Skeletal muscle satellite cell (primary cell): ENCODE data around the gene UBE2V1.
A peak's percentile ranks its signal among the peaks of the same experiment; 100 is the strongest.
"Not testable (repeated sequence)": the region's sequence is repeated elsewhere in the genome, so short reads cannot be mapped to it uniquely, and the experiment has no call there.

Experiments used
- H3K27me3 ChIP-seq: 2 replicates; pipeline ENCODE4 v1.7.0; 2013; ENCODE audit warnings: low read length; ENCODE audit not compliant: control insufficient read depth, insufficient read depth
- H3K36me3 ChIP-seq: 2 replicates; pipeline ENCODE4 v1.7.0; 2013; ENCODE audit warnings: mild to moderate bottlenecking, control low read depth, low read length; ENCODE audit not compliant: insufficient read depth
- H3K4me1 ChIP-seq: 2 replicates; pipeline ENCODE4 v1.7.0; 2013; ENCODE audit warnings: low read length; ENCODE audit not compliant: control insufficient read depth, insufficient read depth
- H3K4me2 ChIP-seq: 2 replicates; pipeline ENCODE4 v1.7.0; 2013; ENCODE audit warnings: mild to moderate bottlenecking, low read length
- H3K4me3 ChIP-seq: 2 replicates; pipeline ENCODE4 v1.7.0; 2013; ENCODE audit warnings: low read length
- H3K9ac ChIP-seq: 2 replicates; pipeline ENCODE4 v1.7.0; 2013; ENCODE audit warnings: mild to moderate bottlenecking, low read depth, low read length, moderate library complexity
- H3K9me3 ChIP-seq: replicated peaks from 2 replicates; pipeline ENCODE4 v1.7.0; 2013; ENCODE audit warnings: mild to moderate bottlenecking, control low read depth, low read length

Gene UBE2V1

DNA sequence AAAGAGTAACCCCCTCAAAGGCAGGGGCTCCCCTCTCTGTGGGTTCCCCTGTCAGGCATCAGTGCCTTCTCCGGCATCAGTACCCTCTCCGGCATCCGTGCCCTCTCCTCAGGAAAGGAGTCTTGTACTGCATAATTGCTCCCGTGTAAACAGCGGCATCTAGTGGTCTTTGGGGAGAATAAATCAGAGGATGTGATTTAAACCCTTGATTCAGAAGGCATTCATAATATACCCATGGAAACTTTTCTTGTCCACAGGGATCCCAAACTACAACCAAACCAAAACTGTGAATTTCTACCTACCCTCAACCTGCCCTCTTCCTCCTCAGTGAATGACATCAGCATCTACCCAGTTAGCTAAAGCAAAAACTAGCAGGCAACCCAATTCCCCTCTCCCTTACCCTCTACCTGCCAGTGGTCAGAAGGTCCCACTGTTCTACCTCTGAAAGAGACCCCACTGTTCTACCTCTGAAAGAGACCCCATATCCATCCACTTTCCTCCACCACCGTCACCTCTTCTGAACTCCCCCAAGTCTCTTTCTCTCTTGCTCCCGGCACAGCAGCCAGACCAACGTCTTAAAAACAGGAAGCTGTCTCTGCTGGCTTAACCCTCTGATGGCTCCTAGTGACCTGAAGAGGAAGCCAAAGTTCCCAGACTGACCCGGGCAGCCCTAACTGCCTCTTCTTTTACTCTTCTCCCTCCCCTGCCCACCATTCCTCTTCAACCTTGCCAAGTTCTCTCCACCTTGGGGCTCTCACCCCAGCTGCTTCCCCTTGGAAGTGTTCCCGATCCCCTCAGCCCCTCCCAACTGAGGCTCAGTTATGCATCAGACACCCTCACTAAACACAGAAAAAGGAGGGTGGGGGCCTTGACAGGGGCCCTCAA is 27.2 kb downstream of the UBE2V1 start:
- Histone ChIP-seq H3K4me1 (peaks cover 20% of the 10 kb centered on the region), H3K9ac (peak overlapping the region; percentile 43), H3K36me3 (peaks cover 49% of the 10 kb centered on the region), H3K4me2 (peak overlapping the region; percentile 71), H3K27me3 (no peaks in the 10 kb centered on the region), H3K4me3 (peak overlapping the region; percentile 23), H3K9me3 (no peaks in the 10 kb centered on the region)

GRCh38 chr20:50085146-50085480 is 27.8 kb downstream of the UBE2V1 start:
- H3K4me2 ChIP-seq = no peak overlapping the region
- no peaks in the 10 kb centered on the region for H3K27me3 ChIP-seq
- no peak overlapping the region for H3K9ac ChIP-seq
- H3K36me3 ChIP-seq = peaks cover 52% of the 10 kb centered on the region
- no peaks in the 10 kb centered on the region for H3K9me3 ChIP-seq
- H3K4me1 ChIP-seq = peaks cover 20% of the 10 kb centered on the region
- no peak overlapping the region for H3K4me3 ChIP-seq

DNA sequence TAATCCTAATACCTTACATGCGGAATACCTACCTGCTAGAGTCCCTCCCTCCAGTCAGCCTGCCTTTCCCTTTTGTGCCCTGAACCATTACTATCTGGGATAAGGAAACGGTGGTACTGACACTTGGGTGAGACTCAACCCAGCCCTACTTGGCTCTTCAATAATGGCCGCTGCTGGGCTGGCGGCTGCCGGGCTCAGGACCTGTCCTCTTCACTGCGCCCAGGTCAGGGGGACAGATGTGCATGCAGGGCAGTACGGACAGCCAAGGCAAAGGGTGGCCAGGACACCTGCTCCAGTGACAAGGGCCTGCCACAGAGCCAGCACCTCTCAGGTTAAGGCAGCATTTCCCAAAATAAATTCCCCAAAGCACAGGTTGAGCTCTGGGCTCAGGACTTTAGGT is 29.9 kb downstream of the UBE2V1 start:
- Histone ChIP-seq H3K36me3 (peaks cover 38% of the 10 kb centered on the region), H3K9ac (no peak overlapping the region), H3K9me3 (no peaks in the 10 kb centered on the region), H3K4me3 (no peak overlapping the region), H3K27me3 (no peaks in the 10 kb centered on the region), H3K4me2 (no peak overlapping the region), H3K4me1 (peaks cover 20% of the 10 kb centered on the region)

DNA sequence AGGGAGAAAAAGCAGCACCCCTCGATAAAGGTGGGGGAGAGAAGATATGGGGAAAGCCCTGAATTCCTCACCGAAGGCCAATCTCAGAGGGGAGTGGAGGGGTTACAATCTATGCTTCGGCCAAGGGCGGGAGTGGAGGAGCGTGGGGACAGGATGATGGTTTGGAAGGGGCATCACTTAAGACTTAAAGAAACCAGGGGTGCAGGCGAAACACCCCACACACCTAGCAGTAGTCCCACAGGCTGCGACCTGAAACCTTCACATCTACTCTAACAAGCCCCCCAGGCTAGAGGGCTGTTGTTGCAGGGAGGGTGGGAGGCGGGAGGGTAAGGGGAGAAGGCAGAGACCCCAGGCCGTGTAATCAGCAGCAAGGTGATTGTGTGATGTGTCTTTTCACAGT is 30.9 kb downstream of the UBE2V1 start:
- not testable (repeated sequence) for H3K9me3 ChIP-seq, H3K9ac ChIP-seq, H3K4me3 ChIP-seq, H3K4me2 ChIP-seq, H3K27me3 ChIP-seq
- Histone ChIP-seq H3K4me1 (peaks cover 16% of the 10 kb centered on the region), H3K36me3 (peaks cover 33% of the 10 kb centered on the region)

- no peaks in the 10 kb centered on the region for H3K27me3 ChIP-seq
- no peak overlapping the region for H3K4me3 ChIP-seq
- no peaks in the 10 kb centered on the region for H3K9me3 ChIP-seq
- no peak overlapping the region for H3K4me2 ChIP-seq
- H3K4me1 ChIP-seq = peaks cover 2% of the 10 kb centered on the region
- H3K9ac ChIP-seq = no peak overlapping the region
- peaks cover 24% of the 10 kb centered on the region for H3K36me3 ChIP-seq
Measured at GRCh38 chr20:50077818-50078601, 34.9 kb downstream of the UBE2V1 start.

GRCh38 chr20:50073500-50073899 is 39.5 kb downstream of the UBE2V1 start:
- H3K4me1 ChIP-seq = peaks cover 2% of the 10 kb centered on the region
- H3K36me3 ChIP-seq = no peaks in the 10 kb centered on the region
- no peak overlapping the region for H3K4me2 ChIP-seq
- no peaks in the 10 kb centered on the region for H3K27me3 ChIP-seq
- H3K9ac ChIP-seq = no peak overlapping the region
- H3K4me3 ChIP-seq = no peak overlapping the region
- no peaks in the 10 kb centered on the region for H3K9me3 ChIP-seq

GRCh38 chr20:50071039-50071888 is 41.7 kb downstream of the UBE2V1 start:
- Histone ChIP-seq H3K36me3 (no peaks in the 10 kb centered on the region), H3K27me3 (no peaks in the 10 kb centered on the region), H3K9me3 (no peaks in the 10 kb centered on the region), H3K4me3 (peak overlapping the region; percentile 68), H3K9ac (peak overlapping the region; percentile 73), H3K4me2 (peak overlapping the region; percentile 85), H3K4me1 (peaks cover 2% of the 10 kb centered on the region)

- Histone ChIP-seq H3K4me3 (no peak overlapping the region), H3K9ac (no peak overlapping the region), H3K4me2 (no peak overlapping the region), H3K36me3 (no peaks in the 10 kb centered on the region), H3K4me1 (no peaks in the 10 kb centered on the region), H3K27me3 (no peaks in the 10 kb centered on the region), H3K9me3 (no peaks in the 10 kb centered on the region)
Measured at GRCh38 chr20:50070361-50070760, 42.6 kb downstream of the UBE2V1 start.

GRCh38 chr20:50068041-50068651 is 44.8 kb downstream of the UBE2V1 start:
- Histone ChIP-seq H3K4me1 (no peaks in the 10 kb centered on the region), H3K9me3 (no peaks in the 10 kb centered on the region), H3K4me3 (no peak overlapping the region), H3K36me3 (no peaks in the 10 kb centered on the region), H3K4me2 (no peak overlapping the region), H3K9ac (no peak overlapping the region), H3K27me3 (no peaks in the 10 kb centered on the region)

GRCh38 chr20:50067461-50067860 is 45.5 kb downstream of the UBE2V1 start:
- H3K4me3 ChIP-seq = no peak overlapping the region
- no peaks in the 10 kb centered on the region for H3K36me3 ChIP-seq
- no peak overlapping the region for H3K9ac ChIP-seq
- H3K4me2 ChIP-seq = no peak overlapping the region
- H3K27me3 ChIP-seq = no peaks in the 10 kb centered on the region
- H3K4me1 ChIP-seq = no peaks in the 10 kb centered on the region
- H3K9me3 ChIP-seq = no peaks in the 10 kb centered on the region

DNA sequence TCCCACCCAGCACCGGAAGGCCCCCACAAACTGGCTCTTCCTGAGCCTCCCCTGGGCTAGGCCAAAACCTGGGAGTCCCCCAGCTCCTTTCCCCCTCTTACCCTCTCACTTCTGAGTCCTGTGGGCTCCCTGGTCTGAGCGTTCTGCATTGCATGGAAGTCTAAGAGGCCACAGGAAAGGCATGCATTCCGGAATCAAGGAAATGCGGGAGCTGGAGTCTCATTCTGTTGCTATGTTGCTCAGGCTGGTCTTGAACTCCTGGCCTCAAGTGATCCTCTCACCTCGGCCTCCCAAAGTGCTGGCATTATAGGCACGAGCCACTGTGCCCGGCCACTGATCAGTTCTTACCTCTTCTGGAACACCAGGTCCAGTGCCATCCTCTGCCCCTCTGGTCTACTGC is 45.9 kb downstream of the UBE2V1 start:
- Histone ChIP-seq H3K4me1 (no peaks in the 10 kb centered on the region), H3K9ac (no peak overlapping the region), H3K4me2 (no peak overlapping the region), H3K4me3 (no peak overlapping the region), H3K27me3 (no peaks in the 10 kb centered on the region), H3K9me3 (no peaks in the 10 kb centered on the region), H3K36me3 (no peaks in the 10 kb centered on the region)
